ENCODE results near the gene GGT6. TPM values are rescaled to one million over a fixed set of nuclear protein-coding genes. Genes with fewer than 3 reads are reported as not detected.

The GGT6 gene
- total RNA-seq, 2 experiments from 2014 or later = not detected

DNA sequence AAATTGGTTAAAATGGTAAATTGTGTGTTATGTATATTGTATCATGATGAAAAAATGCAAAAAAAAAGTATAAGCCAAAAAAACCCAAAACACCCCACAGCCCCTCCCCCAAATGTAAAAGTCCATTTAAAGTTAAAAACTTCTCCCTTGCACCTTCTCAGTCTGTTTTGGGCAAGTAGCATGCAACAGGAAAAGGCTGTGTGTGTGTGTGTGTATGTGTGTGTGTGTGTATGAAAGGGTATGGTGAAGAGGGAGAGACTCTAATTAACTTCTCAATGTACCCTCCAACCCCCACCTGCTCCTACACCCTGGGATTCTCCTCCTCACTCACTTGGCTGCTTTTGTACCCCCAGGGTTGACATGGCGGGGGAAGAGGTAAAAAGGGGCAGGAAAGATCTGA lies 9.2 kb upstream of the GGT6 start:
- DNase-seq = no peak
- no peaks in the 10 kb centered on the region for H3K9me3 Mint-ChIP-seq
- intact Hi-C loops (cut with micrococcal nuclease) = loop anchor here (5.0 kb wide), 2 partner anchors 128 to 147 kb away; no protein-coding TSS in a partner anchor
- H3K36me3 Mint-ChIP-seq = no peaks in the 10 kb centered on the region
- peaks cover 28% of the 10 kb centered on the region for H3K4me1 Mint-ChIP-seq (ENCODE audit: low read depth)
- CTCF ChIA-PET = interaction anchor here (0.8 to 1.0 kb wide), 3 partner anchors 9 to 132 kb away, joined by 3 to 5 read pairs (median 3); no protein-coding TSS in a partner anchor
- H3K27ac Mint-ChIP-seq = no peak overlapping the region
- peaks cover 4% of the 10 kb centered on the region for H3K27me3 Mint-ChIP-seq
- POLR2A ChIA-PET = interaction anchor here (0.6 kb wide), 1 partner anchor 98 kb away, joined by 3 read pairs; no protein-coding TSS in a partner anchor
- no peak overlapping the region for H3K4me3 Mint-ChIP-seq

DNA sequence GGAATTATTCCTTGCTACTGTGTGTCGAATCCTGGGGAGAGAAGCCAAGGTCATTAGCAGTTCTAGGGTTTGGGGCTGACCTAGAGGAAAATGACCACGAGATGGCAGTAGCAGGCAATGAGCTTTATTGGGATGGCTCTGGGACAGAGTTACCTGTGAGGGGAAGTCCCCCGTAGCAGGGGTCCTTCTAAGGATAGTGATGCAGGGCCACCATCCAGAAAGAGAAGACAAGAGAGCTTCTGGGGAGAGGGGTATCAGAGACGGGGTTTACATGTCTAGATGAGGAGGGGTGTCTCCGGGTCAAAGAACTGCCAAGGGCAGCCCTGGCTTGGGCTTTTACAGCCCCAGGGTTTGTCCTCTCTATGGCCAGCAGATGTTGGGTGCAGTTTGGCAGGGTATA lies 6.4 kb upstream of the GGT6 start:
- ChIA-PET CTCF (interaction anchor here (0.5 to 4.5 kb wide), 48 partner anchors 9 to 401 kb away, joined by 3 to 97 read pairs (median 4); partner anchors contain the start of genes ALOX15, ARRB2, CHRNE and MED11), POLR2A (interaction anchor here (0.9 kb wide), 1 partner anchor 240 kb away, joined by 3 read pairs; the partner anchor contains the start of gene PLD2)
- intact Hi-C loops (cut with micrococcal nuclease) = loop anchor here (1.0 to 5.0 kb wide), 3 partner anchors 131 to 323 kb away; no protein-coding TSS in a partner anchor
- Mint-ChIP-seq H3K27ac (no peak overlapping the region), H3K36me3 (no peaks in the 10 kb centered on the region), H3K27me3 (peaks cover 4% of the 10 kb centered on the region), H3K4me3 (no peak overlapping the region), H3K4me1 (ENCODE audit: low read depth) (peaks cover 30% of the 10 kb centered on the region), H3K9me3 (peaks cover 6% of the 10 kb centered on the region)
- peak; percentile 68 for DNase-seq

DNA sequence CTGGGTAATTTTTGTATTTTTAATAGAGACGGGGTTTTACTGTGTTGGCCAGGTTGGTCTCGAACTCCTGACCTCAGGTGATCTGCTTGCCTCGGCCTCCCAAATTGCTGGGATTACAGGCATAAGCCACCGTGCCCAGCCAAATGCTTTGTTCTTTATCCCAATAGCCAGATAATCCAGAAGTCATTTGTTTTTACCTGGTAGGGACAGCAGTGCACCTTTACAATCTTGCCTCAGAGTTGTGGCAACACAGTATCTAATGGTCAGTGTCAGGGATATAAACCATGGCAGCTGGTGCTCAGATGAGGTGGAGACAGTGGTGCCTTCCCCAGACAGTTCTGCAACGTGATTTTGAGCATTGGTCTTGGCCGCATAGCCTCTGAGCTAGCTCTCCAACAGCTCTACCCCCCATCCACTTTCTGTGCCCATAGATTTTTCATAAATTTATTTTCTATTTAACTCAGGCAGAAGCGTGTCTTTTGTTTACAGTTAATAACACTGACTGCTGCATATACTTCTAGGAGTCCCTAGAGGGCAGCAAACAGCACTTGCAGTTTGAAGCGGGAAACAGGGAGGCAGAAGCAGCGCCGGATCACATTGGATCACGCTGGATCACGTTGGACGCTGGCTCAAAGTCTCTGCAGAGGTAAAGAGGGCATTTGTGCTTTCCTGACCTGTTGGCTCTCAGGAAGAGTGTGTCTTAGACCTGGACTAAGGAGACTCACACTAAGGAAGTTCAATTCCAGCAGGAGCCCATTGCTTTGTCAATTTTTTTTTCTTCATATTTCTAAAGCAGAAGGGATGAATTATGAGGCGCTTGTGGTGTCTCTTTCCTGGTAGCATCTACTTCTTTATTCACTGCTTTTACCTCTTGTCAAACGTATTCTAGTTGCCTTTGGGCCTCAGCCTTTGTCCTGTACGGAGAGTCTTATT lies 5.1 kb upstream of the GGT6 start:
- Mint-ChIP-seq H3K4me3 (no peak overlapping the region), H3K27ac (no peak overlapping the region), H3K36me3 (no peaks in the 10 kb centered on the region), H3K9me3 (peaks cover 6% of the 10 kb centered on the region), H3K4me1 (ENCODE audit: low read depth) (peaks cover 38% of the 10 kb centered on the region), H3K27me3 (no peaks in the 10 kb centered on the region)
- POLR2A ChIA-PET = no interaction called here
- DNase-seq = peak; percentile 72
- intact Hi-C loops (cut with micrococcal nuclease) = loop anchor here (1.0 to 5.0 kb wide), 5 partner anchors 8 to 324 kb away; no protein-coding TSS in a partner anchor
- CTCF ChIA-PET = interaction anchor here (0.6 to 4.5 kb wide), 17 partner anchors 8 to 323 kb away, joined by 3 to 97 read pairs (median 5); partner anchors contain the start of genes ARRB2, MYBBP1A and SPNS3

DNA sequence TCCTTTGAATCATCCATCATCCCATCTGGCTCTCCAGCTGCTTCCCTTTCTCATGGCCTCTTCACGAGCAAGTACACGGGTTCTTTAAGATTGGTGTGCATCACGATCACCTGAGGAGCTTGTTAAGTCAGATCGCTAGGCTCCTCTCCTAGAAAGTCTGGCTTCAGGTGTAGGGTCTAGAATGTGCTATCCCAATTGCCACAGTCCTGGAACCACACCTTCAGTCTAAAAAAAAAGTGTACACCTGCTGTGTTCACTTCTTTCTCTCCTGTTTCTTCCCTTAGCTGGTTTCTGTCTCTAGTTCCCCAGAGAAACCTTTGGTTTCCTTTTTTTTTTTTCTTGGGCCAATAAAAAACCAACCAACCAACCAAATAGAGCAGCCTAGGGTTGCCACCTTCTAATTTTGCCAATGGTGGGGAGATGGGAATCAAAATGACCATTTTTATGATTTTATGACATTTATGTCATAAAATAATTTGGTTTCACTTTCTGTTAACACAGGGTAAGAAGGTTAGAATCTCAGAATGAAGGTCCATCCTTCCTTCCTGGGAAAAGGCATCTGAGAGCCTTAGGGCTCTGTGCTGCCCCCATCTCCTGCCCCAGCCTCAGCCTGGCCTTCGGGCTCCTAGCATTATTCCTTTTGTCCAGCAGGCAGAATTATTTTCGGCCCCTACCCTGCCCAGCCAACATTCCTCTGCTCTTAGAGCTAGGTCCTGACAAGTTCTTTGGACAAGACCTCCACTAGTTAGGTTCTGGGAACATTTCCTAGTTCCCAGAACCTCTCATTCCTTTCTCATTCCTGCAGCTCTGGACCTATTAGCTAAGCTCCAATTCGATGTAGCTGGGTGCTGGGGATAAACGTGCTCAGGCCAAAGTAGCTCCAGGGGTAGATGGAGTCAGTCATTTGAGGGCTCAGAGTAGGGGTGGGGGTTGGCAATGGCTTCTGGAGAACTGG lies 1.9 kb upstream of the GGT6 start:
- ChIA-PET POLR2A (interaction anchor here (1.2 kb wide), 2 partner anchors 7 to 11 kb away, joined by 7 to 8 read pairs; partner anchors contain the start of gene MYBBP1A), CTCF (interaction anchor here (0.6 to 2.6 kb wide), 5 partner anchors 11 to 148 kb away, joined by 3 to 18 read pairs (median 4); partner anchors contain the start of gene ARRB2)
- intact Hi-C loops (cut with micrococcal nuclease) = loop anchor here (5.0 kb wide), 1 partner anchor 230 kb away; no protein-coding TSS in a partner anchor
- Mint-ChIP-seq H3K36me3 (no peaks in the 10 kb centered on the region), H3K9me3 (peaks cover 6% of the 10 kb centered on the region), H3K4me3 (no peak overlapping the region), H3K4me1 (ENCODE audit: low read depth) (peaks cover 38% of the 10 kb centered on the region), H3K27me3 (no peaks in the 10 kb centered on the region), H3K27ac (peak overlapping the region; percentile 30)
- DNase-seq = no peak

DNA sequence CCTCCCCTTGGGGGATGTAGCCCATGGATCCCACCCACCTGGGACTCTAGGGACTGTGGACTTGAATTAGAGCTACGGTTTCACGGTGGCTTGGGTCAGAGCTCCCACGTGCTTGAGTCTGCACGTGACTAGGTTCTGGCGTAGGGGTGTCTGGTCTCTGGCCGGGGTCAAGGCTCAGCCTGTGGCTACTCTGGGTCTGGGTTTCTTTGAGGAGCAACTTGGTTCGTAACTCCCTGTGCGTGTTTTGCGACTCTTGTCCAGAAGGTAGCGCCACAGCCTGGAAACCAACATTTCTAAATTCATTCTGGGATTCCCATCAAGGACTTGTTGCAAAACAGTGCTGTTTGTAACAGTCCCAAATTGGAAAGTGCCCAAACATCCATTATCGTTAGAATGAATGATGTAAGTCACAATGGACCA lies 470 bp upstream of the GGT6 start:
- intact Hi-C loops (cut with micrococcal nuclease) = loop anchor here (5.0 kb wide), 1 partner anchor 231 kb away; no protein-coding TSS in a partner anchor
- ChIA-PET CTCF (no interaction called here), POLR2A (no interaction called here)
- Mint-ChIP-seq H3K36me3 (no peaks in the 10 kb centered on the region), H3K4me3 (no peak overlapping the region), H3K9me3 (peaks cover 6% of the 10 kb centered on the region), H3K27ac (no peak overlapping the region), H3K27me3 (no peaks in the 10 kb centered on the region), H3K4me1 (ENCODE audit: low read depth) (peaks cover 40% of the 10 kb centered on the region)
- DNase-seq = no peak

DNA sequence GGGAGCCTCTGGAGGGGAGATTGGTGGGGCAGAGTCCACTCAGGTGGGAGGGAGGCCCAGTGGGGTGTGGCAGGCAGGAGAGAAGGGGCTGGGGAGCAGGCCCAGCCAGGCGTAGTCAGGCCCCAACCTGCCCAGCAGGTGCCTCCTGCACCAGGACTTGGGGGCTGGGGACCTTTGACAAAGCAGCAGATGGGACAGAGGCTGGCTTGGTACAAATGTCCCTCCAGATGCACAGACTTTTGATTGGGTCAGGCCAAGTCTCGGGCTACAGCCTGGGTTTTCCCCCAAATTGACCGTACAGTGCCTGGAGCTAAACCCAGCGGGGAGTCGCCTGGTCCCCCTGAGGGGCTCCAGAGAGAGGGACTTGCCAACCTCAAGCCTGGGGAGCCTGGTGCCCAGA lies 411 bp downstream of the GGT6 start:
- H3K4me1 Mint-ChIP-seq (ENCODE audit: low read depth) = peaks cover 38% of the 10 kb centered on the region
- ChIA-PET CTCF (no interaction called here), POLR2A (no interaction called here)
- intact Hi-C loops (cut with micrococcal nuclease) = loop anchor here (5.0 kb wide), 1 partner anchor 232 kb away; no protein-coding TSS in a partner anchor
- H3K4me3 Mint-ChIP-seq = no peak overlapping the region
- peaks cover 6% of the 10 kb centered on the region for H3K9me3 Mint-ChIP-seq
- H3K36me3 Mint-ChIP-seq = peaks cover 3% of the 10 kb centered on the region
- no peak overlapping the region for H3K27ac Mint-ChIP-seq
- H3K27me3 Mint-ChIP-seq = no peaks in the 10 kb centered on the region
- no peak for DNase-seq

DNA sequence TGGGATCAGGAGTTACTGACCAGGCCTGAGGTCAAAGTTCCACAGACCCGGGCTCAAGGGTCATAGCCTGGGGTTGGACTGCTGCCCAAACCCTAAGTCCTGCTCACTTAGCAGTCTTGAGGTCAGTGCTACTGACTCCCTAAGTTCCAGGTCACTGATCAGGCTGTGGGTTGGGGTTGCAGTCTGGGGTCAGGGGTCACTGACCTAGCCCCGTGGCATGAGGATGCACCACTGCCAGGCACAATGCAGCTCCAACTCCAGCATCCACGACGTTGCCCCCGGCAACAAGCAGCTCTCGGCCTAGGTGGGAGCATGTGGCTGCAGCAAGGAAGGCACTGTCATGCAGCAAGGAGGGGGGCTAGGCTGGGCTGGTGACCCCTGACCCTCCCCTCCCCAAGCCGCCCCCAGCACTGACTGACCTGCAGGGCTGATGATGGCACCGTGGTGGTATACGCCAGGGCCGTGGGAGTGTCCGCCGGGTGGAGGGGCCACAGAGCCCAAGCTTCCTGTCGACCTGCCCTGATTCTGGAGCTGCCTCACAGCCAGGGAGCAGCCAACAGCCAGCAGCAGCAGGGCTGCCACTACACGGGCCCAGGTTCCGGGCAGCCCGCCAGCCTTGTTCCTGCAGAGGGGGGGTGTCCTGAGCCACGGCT lies 1.1 kb downstream of the GGT6 start:
- peaks cover 7% of the 10 kb centered on the region for H3K36me3 Mint-ChIP-seq
- CTCF ChIA-PET = no interaction called here
- peaks cover 43% of the 10 kb centered on the region for H3K4me1 Mint-ChIP-seq (ENCODE audit: low read depth)
- no peak overlapping the region for H3K4me3 Mint-ChIP-seq
- H3K9me3 Mint-ChIP-seq = peaks cover 6% of the 10 kb centered on the region
- POLR2A ChIA-PET = no interaction called here
- no peaks in the 10 kb centered on the region for H3K27me3 Mint-ChIP-seq
- no peak overlapping the region for H3K27ac Mint-ChIP-seq
- intact Hi-C loops (cut with micrococcal nuclease) = no loop called here
- DNase-seq = no peak

DNA sequence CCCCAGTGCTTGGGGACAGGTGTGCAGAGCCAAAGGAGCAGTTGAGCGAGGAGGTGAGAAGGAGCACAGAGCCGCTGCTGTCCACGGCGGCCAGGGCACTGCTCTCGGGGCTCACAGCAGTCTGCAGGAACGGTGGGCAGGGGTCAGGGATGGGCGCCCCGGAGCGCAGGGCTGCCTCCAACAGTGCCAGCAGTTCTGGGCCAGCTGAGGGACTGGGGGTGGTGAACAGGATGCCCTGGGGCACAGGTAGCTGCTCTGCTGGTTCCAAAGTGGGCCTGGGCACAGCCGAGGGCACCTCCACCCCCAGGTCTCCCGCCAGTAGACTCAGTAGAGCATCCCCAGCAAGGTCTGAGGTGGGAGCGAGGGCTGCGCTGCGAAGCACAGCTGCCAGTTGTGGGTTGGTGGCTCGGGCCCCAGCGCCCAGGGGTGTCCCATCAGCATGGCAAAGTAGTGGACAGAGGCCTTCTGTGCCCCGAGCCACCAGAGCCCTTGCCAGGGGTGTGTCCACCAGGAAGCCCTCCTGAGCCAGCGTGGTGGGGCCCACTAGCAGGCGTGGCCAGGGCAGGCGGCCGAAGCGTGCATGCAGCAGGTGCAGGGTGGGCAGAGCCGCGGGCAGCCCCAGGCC lies 1.9 kb downstream of the GGT6 start:
- peaks cover under 1% of the 10 kb centered on the region for H3K9me3 Mint-ChIP-seq
- POLR2A ChIA-PET = no interaction called here
- no peak for DNase-seq
- CTCF ChIA-PET = no interaction called here
- H3K27ac Mint-ChIP-seq = no peak overlapping the region
- H3K36me3 Mint-ChIP-seq = peaks cover 10% of the 10 kb centered on the region
- intact Hi-C loops (cut with micrococcal nuclease) = no loop called here
- H3K27me3 Mint-ChIP-seq = no peaks in the 10 kb centered on the region
- peaks cover 45% of the 10 kb centered on the region for H3K4me1 Mint-ChIP-seq (ENCODE audit: low read depth)
- no peak overlapping the region for H3K4me3 Mint-ChIP-seq

DNA sequence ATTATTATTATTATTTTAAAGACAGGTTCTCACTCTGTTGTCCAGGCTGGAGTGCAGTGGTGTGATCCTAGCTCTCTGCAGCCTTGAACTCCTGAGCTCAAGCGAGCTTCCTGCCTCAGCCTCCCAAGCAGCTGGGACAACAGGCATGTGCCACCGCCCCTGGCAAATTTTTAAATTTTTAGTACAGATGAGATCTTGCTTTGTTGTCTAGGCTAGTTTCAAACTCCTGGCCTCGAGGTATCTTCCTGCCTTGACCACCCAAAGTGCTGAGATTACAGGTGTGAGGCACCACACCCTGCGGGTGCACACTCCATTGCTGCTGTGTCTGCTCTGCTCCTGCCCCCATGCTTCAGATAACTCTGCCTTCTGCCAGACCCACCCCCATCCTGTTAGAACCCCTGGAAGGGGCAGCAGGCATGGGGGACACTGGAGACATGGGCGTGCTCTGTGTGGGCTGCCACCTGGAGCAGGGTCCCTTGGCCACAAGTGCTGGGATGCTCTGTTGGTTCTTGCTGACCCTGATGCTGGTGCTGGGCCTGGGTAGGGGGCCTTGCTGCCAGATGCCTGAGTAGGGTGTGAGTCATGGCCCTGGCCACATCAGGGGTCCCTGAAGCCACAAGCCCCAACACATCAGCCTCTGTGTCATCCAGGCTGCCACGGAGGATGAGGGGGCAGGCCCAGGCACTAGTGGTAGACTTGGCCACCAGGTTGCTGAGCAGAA lies 2.6 kb downstream of the GGT6 start:
- DNase-seq = no peak
- Mint-ChIP-seq H3K4me1 (ENCODE audit: low read depth) (peaks cover 38% of the 10 kb centered on the region), H3K9me3 (no peaks in the 10 kb centered on the region), H3K27me3 (no peaks in the 10 kb centered on the region), H3K27ac (peak overlapping the region; percentile 38), H3K36me3 (peaks cover 10% of the 10 kb centered on the region), H3K4me3 (peak overlapping the region; percentile 23)
- POLR2A ChIA-PET = no interaction called here
- CTCF ChIA-PET = interaction anchor here (0.7 to 7.2 kb wide), 2 partner anchors 9 to 69 kb away, joined by 4 to 54 read pairs; no protein-coding TSS in a partner anchor
- intact Hi-C loops (cut with micrococcal nuclease) = no loop called here

DNA sequence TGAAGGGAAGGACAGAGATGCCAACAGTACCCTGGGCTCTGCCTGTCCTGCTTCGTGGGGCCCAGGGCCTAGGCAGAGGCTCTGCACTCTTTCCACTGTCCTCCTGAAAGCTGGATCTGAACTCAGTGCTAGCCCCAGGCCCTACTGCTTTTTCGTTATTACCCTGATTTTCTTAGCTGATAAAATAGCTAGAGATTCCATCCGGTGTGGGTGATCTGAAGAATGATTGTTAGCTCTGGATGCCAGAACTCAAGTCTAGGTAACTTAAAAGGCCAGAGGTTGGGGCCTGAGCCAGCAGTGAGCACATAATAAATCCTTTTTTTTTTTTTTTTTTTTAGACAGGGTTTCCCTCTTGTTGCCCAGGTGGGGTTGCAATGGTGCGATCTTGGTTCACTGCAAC lies 3.4 kb downstream of the GGT6 start:
- Mint-ChIP-seq H3K27ac (no peak overlapping the region), H3K4me1 (ENCODE audit: low read depth) (peaks cover 34% of the 10 kb centered on the region), H3K9me3 (no peaks in the 10 kb centered on the region), H3K4me3 (no peak overlapping the region), H3K36me3 (peaks cover 15% of the 10 kb centered on the region), H3K27me3 (no peaks in the 10 kb centered on the region)
- intact Hi-C loops (cut with micrococcal nuclease) = no loop called here
- ChIA-PET POLR2A (no interaction called here), CTCF (interaction anchor here (0.7 to 7.2 kb wide), 3 partner anchors 9 to 232 kb away, joined by 3 to 54 read pairs (median 4); partner anchors contain the start of gene GLTPD2)
- no peak for DNase-seq

All from activated CD4-positive, alpha-beta memory T cell treated with anti-CD3 and anti-CD28 coated beads for 36 hours (primary cell).